OCI-M2 (cell line): ENCODE measurements around the gene MAML2.
A peak's percentile ranks its signal among the peaks of the same experiment; 100 is the strongest.

Experiments used
- DNase-seq: peaks from one replicate; lab custom pipeline; 2025; ENCODE audit not compliant: unreplicated experiment; lab: John Stamatoyannopoulos, UW

Gene MAML2

GRCh38 chr11:96342961-96343711, at the start of gene MAML2:
Gene MAML2 (minus strand): TSS chr11:96343195. CDS start chr11:96341895, 1,300 bp downstream.
- DNase-seq = peak; percentile 50

- DNase-seq = no peak
Observed at GRCh38 chr11:96391698-96392307, 48.8 kb upstream of the MAML2 start.

- DNase-seq = no peak
Observed at GRCh38 chr11:96390488-96390792, 47.4 kb upstream of the MAML2 start.

GRCh38 chr11:96389720-96390487, 46.9 kb upstream of the MAML2 start, which contains the start of the genes CCDC82 and JRKL:
Gene CCDC82 (minus strand): TSS chr11:96389912. CDS start chr11:96384747, 5,165 bp downstream.
Gene JRKL (plus strand): TSS chr11:96390013. CDS start chr11:96390650, 637 bp downstream.
- DNase-seq = peak; percentile 66

GRCh38 chr11:96388891-96389719, 46.1 kb upstream of the MAML2 start:
- DNase-seq = no peak

GRCh38 chr11:96385187-96385586, 42.2 kb upstream of the MAML2 start:
- no peak for DNase-seq

GRCh38 chr11:96384156-96384555, 41.2 kb upstream of the MAML2 start:
- DNase-seq = no peak

GRCh38 chr11:96376796-96377195, 33.8 kb upstream of the MAML2 start:
- DNase-seq = no peak

- DNase-seq = no peak
Observed at GRCh38 chr11:96373826-96374225, 30.8 kb upstream of the MAML2 start.

- DNase-seq = no peak
Observed at GRCh38 chr11:96367342-96367741, 24.3 kb upstream of the MAML2 start.

- DNase-seq = no peak
Observed at GRCh38 chr11:96366024-96366423, 23.0 kb upstream of the MAML2 start.

GRCh38 chr11:96365493-96365892, 22.5 kb upstream of the MAML2 start:
- DNase-seq = no peak

- DNase-seq = no peak
Observed at GRCh38 chr11:96361778-96362177, 18.8 kb upstream of the MAML2 start.

GRCh38 chr11:96358321-96358720, 15.3 kb upstream of the MAML2 start:
- DNase-seq = no peak

GRCh38 chr11:96357794-96358193, 14.8 kb upstream of the MAML2 start:
- DNase-seq = no peak

- no peak for DNase-seq
Observed at GRCh38 chr11:96356848-96357247, 13.9 kb upstream of the MAML2 start.

- DNase-seq = no peak
Observed at GRCh38 chr11:96342014-96342960, 708 bp downstream of the MAML2 start.

GRCh38 chr11:96341211-96342013, 1.6 kb downstream of the MAML2 start:
- no peak for DNase-seq

GRCh38 chr11:96340555-96340885, 2.5 kb downstream of the MAML2 start:
- DNase-seq = no peak
